Hindlimb muscle (tissue), 1 donor: ENCODE results near the gene XRN1. TPM values are rescaled to one million over a fixed set of nuclear protein-coding genes. Genes with fewer than 3 reads are reported as not detected.
A peak's percentile ranks its signal among the peaks of the same experiment; 100 is the strongest.
"Not testable (repeated sequence)": the region's sequence is repeated elsewhere in the genome, so short reads cannot be mapped to it uniquely, and the experiment has no call there.

Source experiments
- DNase-seq: peaks from one replicate; pipeline ENCODE4 v3.0.0-alpha.2; 2013
- polyA plus RNA-seq: library from polyadenylated mRNA; unstranded; fragments of 120-200 nt; gene quantifications from one replicate; pipeline ENCODE4 v1.2.1, GENCODE V29; 2013; ENCODE audit not compliant: insufficient read length

XRN1 gene
- polyA plus RNA-seq, 1 donor, result 16.3 TPM

DNA sequence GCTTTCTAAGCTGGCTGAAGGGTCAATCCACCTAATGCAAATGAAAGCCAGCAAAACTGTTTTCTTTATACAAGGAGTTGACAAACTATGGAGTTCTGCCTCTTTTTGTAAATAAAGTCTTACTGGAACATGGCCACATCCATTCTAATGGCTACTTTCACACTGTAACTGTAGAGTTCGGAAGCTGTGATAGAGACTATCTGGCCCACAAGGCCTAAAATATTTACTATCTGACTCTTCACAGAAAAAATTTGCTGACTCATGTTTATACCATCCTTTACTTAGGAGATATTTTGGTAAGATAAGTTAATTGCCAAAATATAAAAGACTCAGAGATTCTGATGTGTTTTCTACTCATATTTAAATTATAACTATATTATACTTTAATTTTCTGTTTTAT lies 128.7 kb downstream of the XRN1 start:
- no peak for DNase-seq

DNA sequence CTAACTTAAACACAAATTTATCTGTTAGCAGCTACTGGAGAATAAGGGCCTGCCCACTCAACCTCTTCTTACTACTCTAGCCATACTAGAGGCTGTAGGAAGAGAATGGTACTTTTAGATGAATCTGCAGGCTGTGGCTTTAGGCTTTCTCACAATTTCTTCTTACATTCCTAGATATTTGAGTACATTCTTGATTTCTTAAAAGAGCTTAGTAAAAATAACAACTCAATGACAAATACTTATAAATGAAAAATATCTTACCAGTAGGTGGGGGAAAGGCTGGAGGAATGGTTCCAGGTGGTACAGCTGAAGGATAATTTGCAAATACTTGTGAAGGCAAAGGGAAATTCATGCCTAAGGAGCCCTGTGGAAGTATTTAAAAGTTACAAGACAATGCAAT lies 129.5 kb downstream of the XRN1 start:
- DNase-seq, result no peak

DNA sequence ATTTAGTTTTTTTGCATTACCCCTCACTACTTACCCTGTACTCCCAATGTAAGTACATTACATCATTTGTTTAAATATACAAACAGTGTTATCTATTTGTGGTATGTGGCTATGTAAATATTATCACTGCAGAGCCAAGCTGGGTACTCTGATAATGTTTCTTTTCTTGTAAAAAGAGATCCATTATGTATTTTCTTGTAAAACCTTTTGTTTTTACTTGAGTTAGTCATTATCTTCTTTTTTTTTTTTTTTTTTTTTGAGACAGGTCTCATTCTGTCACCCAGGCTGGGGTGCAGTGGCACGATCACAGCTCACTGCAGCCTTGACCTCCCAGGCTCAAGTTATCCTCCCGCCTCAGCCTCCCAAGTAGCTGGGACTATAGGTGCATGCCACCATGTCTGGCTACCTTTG lies 131.9 kb downstream of the XRN1 start:
- not testable (repeated sequence) for DNase-seq

- DNase-seq, result no peak
These were observed 132.8 kb downstream of the XRN1 start for GRCh38 chr3:142315083-142315482.

GRCh38 chr3:142310439-142310838 lies 137.4 kb downstream of the XRN1 start:
- DNase-seq, result no peak

- DNase-seq, result not testable (repeated sequence)
These were observed 145.0 kb downstream of the XRN1 start for GRCh38 chr3:142302847-142303246.

GRCh38 chr3:142298626-142299025 lies 149.2 kb downstream of the XRN1 start:
- no peak for DNase-seq

DNA sequence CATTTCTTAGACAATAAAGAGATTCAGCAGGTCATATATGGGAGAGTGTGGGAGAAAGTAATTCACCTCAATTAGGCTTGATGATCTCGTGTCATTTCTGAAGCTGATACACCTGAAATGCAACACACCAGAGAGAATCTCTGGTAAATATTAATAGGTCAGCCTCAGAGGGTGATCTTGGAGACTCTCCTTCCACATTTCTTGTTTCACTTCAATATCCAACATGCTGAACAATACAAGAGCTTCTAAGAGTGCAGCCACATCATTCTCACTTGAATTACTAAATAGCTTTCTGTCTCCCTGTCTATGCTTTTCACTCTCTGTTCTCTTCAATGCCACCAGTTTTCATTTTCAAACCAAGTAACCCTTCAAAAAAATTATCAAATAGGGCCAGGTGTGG lies 151.3 kb downstream of the XRN1 start:
- no peak for DNase-seq

DNA sequence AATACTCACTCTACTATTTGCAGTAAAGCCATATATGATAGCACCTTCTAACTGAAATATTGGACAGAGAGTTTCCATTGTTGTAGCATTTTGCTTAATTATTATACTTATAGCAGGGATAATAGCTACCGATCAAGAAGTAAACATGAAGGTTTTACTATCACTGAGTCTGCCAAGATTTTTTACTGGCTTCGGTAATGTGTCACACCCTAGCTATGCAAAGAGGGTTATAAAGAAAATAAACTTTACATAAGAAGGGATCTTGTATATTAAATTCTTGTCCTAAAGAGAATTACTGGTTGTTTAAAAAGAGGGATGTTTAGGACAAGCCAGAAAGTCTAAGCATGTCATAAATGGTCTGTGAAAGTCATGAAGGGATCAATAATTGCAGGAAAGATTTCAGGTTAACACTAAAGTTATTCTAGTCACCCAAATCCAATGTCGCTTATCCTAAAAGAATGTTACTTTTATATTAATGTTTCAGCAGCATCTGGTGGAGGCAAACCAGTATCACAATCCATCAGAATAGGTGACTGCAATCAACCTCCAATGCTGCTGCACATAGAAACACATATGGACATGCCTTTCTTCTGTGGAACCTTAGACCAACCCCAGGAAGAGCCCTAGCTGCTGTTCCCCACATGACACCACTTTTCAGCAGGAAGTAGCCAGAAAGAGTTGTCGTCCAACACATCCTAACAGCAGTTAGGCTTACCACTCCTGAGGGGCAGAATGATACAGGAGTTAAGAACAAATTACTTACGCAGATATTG lies 159.8 kb downstream of the XRN1 start:
- DNase-seq, result no peak

- DNase-seq, result no peak
These were observed 162.7 kb downstream of the XRN1 start for GRCh38 chr3:142285083-142285517.

DNA sequence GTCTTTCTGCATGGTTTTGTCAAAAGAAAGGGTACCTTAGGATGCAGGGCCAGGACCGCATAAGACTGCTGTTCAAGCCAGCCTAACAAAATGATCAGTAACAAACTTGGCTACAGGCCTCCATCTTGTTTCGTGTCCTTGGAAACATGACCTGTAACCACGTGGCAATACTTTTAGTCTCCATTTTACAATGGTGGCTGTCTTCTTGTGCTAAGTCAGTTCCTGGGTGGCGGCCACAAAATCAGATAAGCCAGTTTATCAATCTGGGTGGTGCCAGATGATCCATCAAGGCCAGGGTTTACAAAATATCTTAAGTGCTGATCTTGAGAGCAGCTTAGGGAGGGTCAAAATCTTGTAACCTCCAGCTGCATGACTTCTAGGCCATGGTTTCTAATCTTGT lies 165.3 kb downstream of the XRN1 start:
- DNase-seq, result no peak

DNA sequence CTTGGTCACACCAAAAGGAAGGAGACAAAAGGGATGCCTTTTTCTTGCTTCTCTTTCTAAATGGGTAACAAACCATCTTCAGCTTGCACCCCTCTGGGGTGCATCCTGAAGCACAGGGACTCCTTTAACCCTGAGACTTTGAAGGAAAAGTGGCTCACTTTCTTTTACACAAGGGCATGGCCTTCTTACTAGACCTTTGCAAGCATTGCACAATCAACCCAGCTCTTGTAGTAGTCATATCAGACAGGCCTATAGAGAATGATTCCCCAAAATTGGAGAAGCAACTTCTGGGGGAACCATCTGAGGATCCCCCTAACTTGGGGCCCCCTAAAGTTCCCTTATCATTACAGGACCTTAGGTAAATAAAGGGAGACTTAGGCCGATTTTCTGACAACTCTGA lies 166.4 kb downstream of the XRN1 start:
- no peak for DNase-seq

DNA sequence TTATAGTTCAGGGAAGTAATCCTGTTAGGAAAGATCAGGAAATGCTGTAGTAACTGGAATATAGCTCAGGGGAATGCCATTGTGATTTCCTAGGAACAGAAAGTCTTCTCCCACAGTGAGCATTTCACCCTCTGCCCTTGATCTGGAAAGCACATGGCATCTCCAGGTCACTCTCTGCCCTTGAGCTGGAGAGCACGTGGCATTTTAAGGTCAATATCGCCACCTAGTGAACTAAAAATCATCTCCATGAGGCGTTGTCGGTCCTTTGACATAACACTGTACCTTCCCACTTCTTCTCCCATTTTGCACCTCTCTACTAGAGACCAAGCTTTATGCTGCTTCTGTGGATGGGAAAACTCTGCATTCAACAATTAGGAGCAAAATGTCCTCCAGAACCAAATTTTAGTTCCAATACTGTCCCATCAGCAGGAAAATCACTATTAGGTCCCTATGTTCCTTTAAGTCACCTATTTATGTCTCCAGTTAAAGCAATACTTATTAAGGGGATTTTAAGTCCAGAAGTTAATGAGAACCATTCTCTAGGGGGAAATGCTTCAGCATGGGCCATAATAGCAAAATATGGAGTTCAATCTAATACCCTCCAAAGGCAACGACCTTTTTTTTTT lies 167.8 kb downstream of the XRN1 start:
- peak; percentile 59 for DNase-seq

- DNase-seq, result no peak
These were observed 169.4 kb downstream of the XRN1 start for GRCh38 chr3:142278451-142278850.

- DNase-seq, result no peak
These were observed 171.1 kb downstream of the XRN1 start for GRCh38 chr3:142276781-142277180.

DNA sequence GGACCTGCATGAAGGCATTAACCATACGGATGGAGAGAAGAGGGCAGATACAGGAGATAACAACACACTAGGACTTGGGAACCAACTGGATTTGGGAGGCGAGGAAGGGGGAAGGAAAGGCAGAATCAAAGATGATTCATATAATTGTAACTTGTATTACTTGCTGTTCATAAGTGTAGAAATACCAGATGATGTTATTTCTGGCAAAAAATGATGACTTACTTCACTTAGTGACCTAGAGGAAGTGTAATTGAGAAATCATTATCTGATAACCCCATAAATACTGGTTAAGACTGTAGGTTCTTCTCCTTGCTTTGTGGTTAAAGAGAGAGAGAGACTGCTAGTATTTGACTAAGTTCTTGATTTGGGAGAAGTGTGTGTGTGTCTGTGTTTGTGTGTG lies 172.0 kb downstream of the XRN1 start:
- no peak for DNase-seq

DNA sequence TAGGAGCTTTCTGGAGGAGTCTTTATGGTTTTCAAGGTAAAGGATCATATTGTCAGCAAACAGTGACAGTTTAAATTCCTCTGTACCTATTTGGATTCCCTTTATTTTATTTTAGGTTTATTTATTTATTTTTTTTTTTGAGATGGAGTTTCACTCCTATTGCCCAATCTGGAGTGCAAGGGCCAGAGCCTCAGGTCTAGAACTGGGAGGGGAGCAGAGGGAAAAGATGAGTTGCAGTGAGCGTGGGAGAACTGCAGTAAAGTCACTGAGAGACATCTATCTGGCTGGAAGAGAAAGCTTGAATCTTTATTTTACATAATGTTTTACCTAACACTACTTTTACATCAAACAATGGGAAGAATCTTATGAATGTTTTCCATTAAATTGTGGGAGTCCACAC lies 172.9 kb downstream of the XRN1 start:
- DNase-seq, result no peak

GRCh38 chr3:142273501-142273900 lies 174.3 kb downstream of the XRN1 start:
- DNase-seq, result peak; percentile 15

DNA sequence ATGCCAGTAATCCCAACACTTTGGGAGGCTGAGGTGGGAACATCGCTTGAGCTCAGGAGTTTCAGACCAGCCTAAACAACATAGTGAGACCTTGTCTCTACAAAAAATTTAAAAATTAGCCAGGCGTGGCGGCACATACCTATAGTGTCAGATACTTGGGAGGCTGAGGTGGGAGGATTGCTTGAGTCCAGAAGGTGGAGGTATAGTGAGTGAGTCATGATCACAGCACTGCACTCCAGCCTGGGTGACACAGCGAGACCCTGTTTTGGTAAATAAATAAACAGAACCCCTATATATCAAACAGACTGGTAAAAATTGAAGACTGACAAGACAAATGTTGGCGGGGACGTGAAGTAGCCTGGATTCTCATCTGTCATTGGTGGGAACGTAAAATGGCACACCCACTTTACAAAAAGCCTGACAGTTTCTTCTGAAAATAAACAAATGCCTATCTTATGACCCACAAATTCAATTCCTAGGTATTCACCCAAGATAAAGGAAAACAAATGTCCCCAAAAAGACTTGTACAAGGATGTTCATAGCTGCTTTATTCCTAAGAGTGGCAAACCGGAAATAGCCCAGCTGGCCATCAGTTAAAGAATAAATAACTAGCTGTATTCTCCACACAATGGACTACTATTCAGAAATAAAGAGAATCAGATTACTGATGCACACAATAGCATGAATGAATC lies 175.5 kb downstream of the XRN1 start:
- no peak for DNase-seq

DNA sequence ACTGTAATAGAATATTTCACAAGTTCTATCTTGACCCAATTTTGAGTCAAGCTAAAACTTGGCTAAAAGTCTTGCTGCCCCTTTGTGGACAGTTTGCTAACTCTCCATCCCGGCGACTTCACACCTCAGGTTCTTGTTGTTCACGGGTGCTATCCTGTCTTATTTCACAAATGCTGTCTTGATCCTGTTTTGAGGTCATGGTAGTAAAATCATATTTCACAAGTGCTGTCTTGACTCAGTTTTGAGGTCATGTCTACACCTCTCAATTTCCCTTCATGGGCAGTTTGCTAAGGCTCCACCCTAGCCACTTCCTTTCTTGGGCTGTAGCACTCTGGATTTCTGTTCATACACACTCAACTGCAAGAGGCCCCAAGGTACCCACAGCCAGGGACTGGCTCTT lies 177.4 kb downstream of the XRN1 start:
- DNase-seq, result no peak

DNA sequence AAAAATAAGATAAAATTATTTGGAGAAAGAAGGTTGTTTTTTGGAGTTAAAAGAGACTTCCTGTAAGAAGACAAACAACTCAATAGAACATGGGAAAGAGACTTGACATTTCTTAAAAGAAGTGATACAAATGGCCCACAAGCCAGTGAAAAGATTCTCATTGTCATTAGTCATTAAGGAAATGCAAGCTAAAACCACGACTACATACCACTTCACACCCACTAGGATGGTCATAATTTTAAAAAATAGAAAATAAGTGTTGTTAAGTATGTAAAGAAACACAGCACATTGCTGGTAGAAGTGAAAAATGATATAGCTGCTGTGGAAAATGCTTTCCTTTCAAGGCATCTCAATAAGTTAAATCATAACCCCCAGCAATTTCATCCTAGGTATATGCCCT lies 178.1 kb downstream of the XRN1 start:
- DNase-seq, result no peak

DNA sequence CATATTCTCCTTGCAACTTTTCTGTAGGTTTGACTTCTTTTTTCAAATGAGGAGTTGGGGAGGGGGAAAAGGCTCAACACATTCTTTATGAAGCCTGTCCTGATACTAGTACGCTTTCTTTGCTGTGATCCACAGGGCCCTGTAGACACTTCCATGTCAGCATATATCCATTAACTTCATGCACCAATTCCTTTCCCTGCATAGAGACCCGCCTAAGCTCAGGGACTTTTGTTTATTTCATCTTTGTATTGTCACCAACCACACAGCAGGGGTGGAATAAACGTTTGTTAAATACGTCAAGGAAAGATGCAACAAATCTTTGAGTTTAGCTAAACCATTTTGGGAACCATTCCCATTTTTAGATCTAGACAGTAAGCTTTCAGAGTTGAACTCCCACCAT lies 179.4 kb downstream of the XRN1 start:
- no peak for DNase-seq

- no peak for DNase-seq
These were observed 180.6 kb downstream of the XRN1 start for GRCh38 chr3:142267269-142267668.

DNA sequence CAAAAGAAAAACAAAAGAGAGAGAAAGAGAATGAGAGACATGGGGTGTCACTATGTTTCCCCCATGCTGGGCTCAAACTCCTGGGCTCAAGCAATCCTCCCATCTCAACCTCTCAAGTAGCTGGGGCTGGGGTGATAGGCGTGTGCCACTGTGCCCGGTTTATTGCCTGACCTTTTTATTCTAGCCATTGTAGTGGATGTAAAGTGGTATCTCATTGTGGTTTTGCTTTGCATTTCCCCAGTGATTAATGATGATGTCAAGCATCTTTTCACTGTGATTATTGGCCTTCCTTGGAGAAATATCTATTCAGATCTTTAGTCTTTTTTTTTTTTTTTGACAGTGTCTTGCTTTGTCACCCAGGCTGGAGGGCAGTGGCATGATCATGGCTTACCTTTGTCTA lies 184.7 kb downstream of the XRN1 start:
- DNase-seq, result no peak
